ENCODE measurements around the gene TCOF1.

The TCOF1 gene

GRCh38 chr5:150393096-150393645 lies 35.7 kb downstream of the TCOF1 start:
- no peak overlapping the region for H3K4me3 ChIP-seq (ENCODE audit: low read depth, low read length)
- in situ Hi-C loops (cut with HindIII; ENCODE audit: low sequenced_read_pairs) = no loop called here
- no peak for TF ChIP-seq CTCF (IDR thresholded peaks at IDR 0.05; ENCODE audit: low read depth, low read length, missing control alignments)
- no peak for DNase-seq (ENCODE audit: low read depth)

GRCh38 chr5:150394131-150394530 lies 36.6 kb downstream of the TCOF1 start:
- in situ Hi-C loops (cut with HindIII; ENCODE audit: low sequenced_read_pairs) = no loop called here
- TF ChIP-seq CTCF (IDR thresholded peaks at IDR 0.05; ENCODE audit: low read depth, low read length, missing control alignments) = no peak
- no peak overlapping the region for H3K4me3 ChIP-seq (ENCODE audit: low read depth, low read length)
- DNase-seq (ENCODE audit: low read depth) = no peak

- H3K4me3 ChIP-seq (ENCODE audit: low read depth, low read length) = no peak overlapping the region
- in situ Hi-C loops (cut with HindIII; ENCODE audit: low sequenced_read_pairs) = no loop called here
- no peak for TF ChIP-seq CTCF (IDR thresholded peaks at IDR 0.05; ENCODE audit: low read depth, low read length, missing control alignments)
- DNase-seq (ENCODE audit: low read depth) = peak; percentile 28
Observed at GRCh38 chr5:150394912-150395687, 37.6 kb downstream of the TCOF1 start.

- no peak for TF ChIP-seq CTCF (IDR thresholded peaks at IDR 0.05; ENCODE audit: low read depth, low read length, missing control alignments)
- DNase-seq (ENCODE audit: low read depth) = no peak
- in situ Hi-C loops (cut with HindIII; ENCODE audit: low sequenced_read_pairs) = no loop called here
- H3K4me3 ChIP-seq (ENCODE audit: low read depth, low read length) = no peak overlapping the region
Observed at GRCh38 chr5:150395688-150395975, 38.1 kb downstream of the TCOF1 start.

GRCh38 chr5:150396267-150396666 lies 38.8 kb downstream of the TCOF1 start:
- in situ Hi-C loops (cut with HindIII; ENCODE audit: low sequenced_read_pairs) = no loop called here
- H3K4me3 ChIP-seq (ENCODE audit: low read depth, low read length) = no peak overlapping the region
- TF ChIP-seq CTCF (IDR thresholded peaks at IDR 0.05; ENCODE audit: low read depth, low read length, missing control alignments) = no peak
- no peak for DNase-seq (ENCODE audit: low read depth)

GRCh38 chr5:150397146-150397781 lies 39.8 kb downstream of the TCOF1 start:
- no peak for TF ChIP-seq CTCF (IDR thresholded peaks at IDR 0.05; ENCODE audit: low read depth, low read length, missing control alignments)
- no peak overlapping the region for H3K4me3 ChIP-seq (ENCODE audit: low read depth, low read length)
- DNase-seq (ENCODE audit: low read depth) = no peak
- in situ Hi-C loops (cut with HindIII; ENCODE audit: low sequenced_read_pairs) = no loop called here
